ENCODE data around the gene ZNF385B.

The ZNF385B gene

GRCh38 chr2:179393481-179393880 lies 467.9 kb downstream of the ZNF385B start:
- DNase-seq, result no peak

Measured in hypothalamus (tissue), 51 donors.